GM21526 (cell line): ENCODE results near the gene SH3BP1.

Source experiments
- ATAC-seq: cut with Tn5 transposase; IDR thresholded peaks from one replicate; pipeline ENCODE4 v1.9.1; 2021; ENCODE audit warnings: moderate library complexity; ENCODE audit not compliant: unreplicated experiment, low FRiP score

Gene SH3BP1

GRCh38 chr22:37616201-37617083 is 23.0 kb upstream of the SH3BP1 start:
- ATAC-seq = no peak

DNA sequence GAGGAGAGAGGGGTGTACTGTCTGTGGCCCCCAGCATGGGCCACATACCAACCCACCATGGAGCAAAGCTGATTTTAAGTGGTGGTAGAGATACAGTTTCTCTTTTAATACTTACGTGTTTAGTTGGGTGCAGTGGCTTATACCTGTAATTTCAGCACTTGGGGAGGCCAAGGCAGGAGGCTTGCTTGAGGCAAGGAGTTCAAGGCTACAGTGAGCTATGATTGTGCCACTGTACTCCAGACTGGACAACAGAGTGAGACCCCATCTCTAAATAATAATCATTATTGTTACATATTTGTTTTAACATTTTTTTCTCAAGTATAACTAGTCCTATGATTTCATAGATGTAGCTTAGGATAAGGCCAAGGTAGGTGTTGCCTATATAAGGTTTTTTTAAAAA is 22.0 kb upstream of the SH3BP1 start:
- ATAC-seq = no peak

DNA sequence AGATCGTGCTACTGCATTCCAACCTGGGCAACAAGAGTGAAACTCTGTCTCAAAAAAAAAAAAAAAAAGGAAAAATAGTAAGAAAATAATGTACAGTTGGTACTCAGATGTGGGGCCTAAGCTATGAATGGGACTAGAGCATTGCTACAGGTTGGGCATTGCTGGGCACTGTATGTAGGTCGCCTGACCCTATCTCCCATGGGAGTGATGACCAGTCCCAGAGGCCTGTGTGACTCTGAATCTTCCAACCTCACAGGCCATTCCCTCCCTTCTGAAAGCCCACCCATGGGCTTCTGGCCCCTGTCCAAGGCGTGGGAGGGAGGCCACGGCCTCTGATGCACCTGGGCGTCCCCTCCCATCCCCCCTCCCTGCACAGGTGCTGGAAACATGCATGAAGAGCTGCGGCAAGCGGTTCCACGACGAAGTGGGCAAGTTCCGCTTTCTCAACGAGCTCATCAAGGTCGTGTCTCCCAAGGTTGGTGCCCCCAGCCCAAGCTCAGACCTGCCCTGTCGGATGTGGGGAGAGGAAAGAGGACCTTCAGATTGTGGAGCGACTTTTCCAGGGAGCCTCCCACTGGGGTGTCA is 21.3 kb upstream of the SH3BP1 start:
- ATAC-seq = no peak

GRCh38 chr22:37618674-37619073 is 20.8 kb upstream of the SH3BP1 start:
- ATAC-seq = no peak

DNA sequence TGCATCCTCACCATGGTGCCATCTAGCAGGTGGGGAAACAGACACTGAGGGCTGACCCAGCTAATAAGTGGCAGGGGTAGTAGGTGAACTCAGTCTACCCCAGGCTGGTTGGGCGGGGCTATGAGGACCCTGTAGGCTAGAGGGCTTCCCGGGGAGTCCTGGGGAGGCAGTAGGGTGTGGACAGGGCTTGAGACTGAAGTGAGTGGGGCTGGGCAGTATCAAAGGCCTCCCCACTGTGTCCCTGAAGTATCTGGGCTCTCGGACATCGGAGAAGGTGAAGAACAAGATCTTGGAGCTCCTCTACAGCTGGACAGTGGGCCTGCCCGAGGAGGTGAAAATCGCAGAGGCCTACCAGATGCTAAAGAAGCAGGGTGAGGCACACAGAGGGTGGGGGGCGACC is 19.5 kb upstream of the SH3BP1 start:
- no peak for ATAC-seq

- no peak for ATAC-seq
Measured at GRCh38 chr22:37621352-37621860, 18.1 kb upstream of the SH3BP1 start.

GRCh38 chr22:37623075-37624016 is 16.1 kb upstream of the SH3BP1 start:
- ATAC-seq = no peak

DNA sequence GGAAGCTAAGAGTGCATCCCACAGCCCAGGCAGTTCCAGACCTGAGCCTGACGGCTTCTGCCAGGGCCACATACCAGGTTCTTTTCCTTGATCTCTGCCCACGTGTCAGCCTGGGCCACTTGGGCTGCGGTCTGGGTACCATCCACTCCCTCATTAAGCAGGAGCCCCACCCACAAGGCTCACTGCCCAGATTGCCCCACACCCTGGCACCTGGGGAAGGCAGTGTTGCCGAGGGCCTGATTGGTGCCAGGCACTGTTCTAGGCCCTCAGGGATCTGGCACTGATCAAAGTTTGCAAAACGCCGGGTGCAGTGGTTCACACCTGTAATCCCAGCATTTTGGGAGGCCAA is 15.5 kb upstream of the SH3BP1 start:
- no peak for ATAC-seq

- no peak for ATAC-seq
Measured at GRCh38 chr22:37624876-37625275, 14.6 kb upstream of the SH3BP1 start.

DNA sequence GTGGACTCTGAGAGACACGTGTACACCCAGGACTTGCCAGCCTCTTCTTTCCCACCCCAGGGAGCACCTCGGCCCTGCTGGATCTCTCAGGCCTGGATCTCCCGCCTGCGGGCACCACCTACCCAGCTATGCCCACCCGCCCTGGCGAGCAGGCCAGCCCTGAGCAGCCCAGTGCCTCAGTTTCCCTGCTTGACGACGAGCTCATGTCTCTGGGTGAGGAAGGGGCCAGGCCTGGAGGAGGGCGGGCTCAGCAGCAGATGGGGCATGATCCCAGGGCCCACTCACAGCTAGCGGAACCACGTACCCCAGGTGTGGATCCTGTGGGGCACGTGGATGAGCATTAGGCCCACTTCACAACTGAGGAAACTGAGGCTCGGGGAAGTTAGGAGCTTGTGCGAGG is 13.7 kb upstream of the SH3BP1 start:
- ATAC-seq = no peak

GRCh38 chr22:37626144-37626543 is 13.3 kb upstream of the SH3BP1 start:
- no peak for ATAC-seq

DNA sequence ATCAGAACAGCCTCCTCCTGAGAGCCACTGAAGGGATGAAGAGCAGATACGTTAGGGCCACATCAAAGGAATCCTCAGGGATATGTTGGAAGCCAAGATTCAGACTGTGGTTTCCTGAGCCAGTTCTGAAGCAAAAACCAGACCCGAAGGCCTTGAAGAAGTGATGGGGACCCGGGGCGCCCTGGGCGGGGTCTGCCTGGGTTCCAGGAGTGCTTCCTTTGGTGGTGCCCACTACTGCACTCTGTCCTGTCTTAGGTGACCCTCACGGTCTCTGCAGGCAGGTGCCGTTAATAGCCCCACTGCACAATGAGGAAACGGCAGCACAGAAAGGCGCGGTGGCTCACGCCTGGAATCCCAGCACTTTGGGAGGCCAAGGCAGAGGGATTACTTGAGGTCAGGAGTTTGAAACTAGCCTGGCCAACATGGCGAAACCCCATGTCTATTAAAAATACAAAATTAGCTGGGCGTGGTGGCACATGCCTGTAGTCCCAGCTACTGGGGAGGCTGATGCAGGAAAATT is 12.9 kb upstream of the SH3BP1 start:
- no peak for ATAC-seq

DNA sequence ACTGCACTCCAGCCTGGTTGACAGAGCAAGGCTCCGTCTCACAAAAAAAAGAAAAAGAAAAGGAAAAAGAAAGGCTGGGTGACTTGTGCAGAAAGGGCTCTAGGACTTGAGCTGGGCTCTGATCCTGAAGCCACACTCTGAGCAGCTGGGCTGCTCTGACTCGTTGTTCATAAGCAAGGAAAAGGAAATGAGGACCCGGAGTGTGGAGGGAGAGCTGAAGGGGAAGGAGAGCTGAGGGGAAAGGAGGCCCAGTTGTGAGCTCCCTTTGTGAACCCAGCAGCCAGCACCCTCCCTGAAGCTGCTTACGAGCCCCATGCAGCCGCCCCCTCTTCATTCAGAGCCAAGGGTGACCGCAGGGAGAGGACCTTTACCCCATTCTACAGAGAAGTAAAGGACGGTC is 12.3 kb upstream of the SH3BP1 start:
- no peak for ATAC-seq

GRCh38 chr22:37627545-37627944 is 11.9 kb upstream of the SH3BP1 start:
- no peak for ATAC-seq

DNA sequence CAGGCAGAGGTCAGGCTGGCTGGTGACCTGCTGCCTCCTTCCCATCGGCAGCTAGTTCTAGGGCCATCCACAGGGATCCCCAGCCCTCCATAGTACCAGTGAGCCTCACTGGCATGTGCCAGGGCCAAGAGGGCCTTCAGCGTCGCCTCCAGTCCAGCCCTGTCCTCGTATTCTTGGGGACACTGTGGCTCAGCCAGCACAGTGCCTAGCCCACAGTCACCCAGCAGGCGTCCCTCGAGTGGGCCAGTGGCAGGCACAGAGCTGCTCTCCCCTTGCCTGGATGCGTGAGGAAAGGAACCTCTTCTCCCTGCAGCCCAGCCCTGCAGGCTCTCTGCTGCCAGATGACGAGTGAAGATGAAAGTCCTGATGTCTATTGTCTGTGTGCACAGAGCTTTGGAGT is 10.6 kb upstream of the SH3BP1 start:
- no peak for ATAC-seq

GRCh38 chr22:37629928-37630327 is 9.5 kb upstream of the SH3BP1 start:
- ATAC-seq = no peak

DNA sequence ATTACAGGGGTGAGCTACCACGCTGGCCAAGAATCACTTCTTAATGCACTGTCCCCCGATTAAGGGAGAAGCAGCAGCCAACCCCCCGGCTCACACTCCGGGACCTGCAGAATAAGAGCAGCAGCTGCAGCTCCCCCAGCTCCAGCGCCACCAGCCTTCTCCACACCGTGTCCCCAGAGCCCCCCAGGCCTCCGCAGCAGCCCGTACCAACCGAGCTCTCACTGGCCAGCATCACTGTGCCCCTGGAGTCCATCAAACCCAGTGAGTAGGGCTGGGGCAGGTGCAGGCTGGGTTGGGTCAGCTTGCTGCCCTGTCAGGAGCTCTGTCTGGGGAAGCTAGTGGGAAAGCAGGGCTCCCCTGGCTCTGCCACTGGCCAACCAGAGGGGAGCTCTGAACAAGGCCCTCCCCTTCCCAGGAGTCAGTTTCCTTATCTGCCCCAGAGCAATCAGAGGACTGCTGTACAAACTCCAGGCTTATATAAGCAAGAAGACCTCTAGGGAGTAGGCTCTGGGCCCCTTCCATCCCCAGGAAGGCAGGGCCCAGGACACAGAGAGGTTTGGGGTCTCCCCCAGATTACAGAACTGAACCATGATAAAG is 8.5 kb upstream of the SH3BP1 start:
- no peak for ATAC-seq

GRCh38 chr22:37631448-37632173 is 7.9 kb upstream of the SH3BP1 start:
- no peak for ATAC-seq

- no peak for ATAC-seq
Measured at GRCh38 chr22:37632174-37633088, 7.0 kb upstream of the SH3BP1 start.
